HepG2 (cell line): ENCODE results near the gene FGD2. TPM values are rescaled to one million over a fixed set of nuclear protein-coding genes. Genes with fewer than 3 reads are reported as not detected.

Experiments
- AKAP8 ChIP-seq: sonication (generic); formaldehyde crosslinking; IDR thresholded peaks from 2 replicates; pipeline ENCODE4 v1.5.1; 2020; ENCODE audit warnings: mild to moderate bottlenecking, missing genetic modification reagents
- CREB1 ChIP-seq, 2 experiments: fragments of 450-650 bp in 1 of 2; IDR thresholded peaks; 2 replicates each; pipeline ENCODE4 v1.6.1; 2016 to 2017; ENCODE audit warnings: control low read depth in 1 of 2, mild to moderate bottlenecking in 1 of 2, missing compliant biosample characterization in 1 of 2, missing genetic modification characterization in 1 of 2
- FOXJ3 ChIP-seq: sonication (generic); formaldehyde crosslinking; IDR thresholded peaks from 2 replicates; pipeline ENCODE4 v1.4.0; 2020; ENCODE audit warnings: missing genetic modification reagents, mild to moderate bottlenecking, borderline replicate concordance
- GATAD1 ChIP-seq: IDR thresholded peaks from 2 replicates; pipeline ENCODE4 v1.6.1; 2016; ENCODE audit warnings: missing genetic modification reagents, missing compliant biosample characterization
- GZF1 ChIP-seq: sonication (generic); formaldehyde crosslinking; IDR thresholded peaks from 2 replicates; pipeline ENCODE4 v1.5.1; 2020; ENCODE audit warnings: mild to moderate bottlenecking, missing genetic modification reagents
- HMGXB3 ChIP-seq: sonication (generic); formaldehyde crosslinking; IDR thresholded peaks from 2 replicates; pipeline ENCODE4 v1.4.0; 2020; ENCODE audit warnings: missing genetic modification reagents, borderline replicate concordance
- LBX2 ChIP-seq: sonication (generic); formaldehyde crosslinking; IDR thresholded peaks from 2 replicates; pipeline ENCODE4 v1.5.0; 2020; ENCODE audit warnings: missing genetic modification reagents, mild to moderate bottlenecking, borderline replicate concordance
- MTA1 ChIP-seq: sonication (generic); formaldehyde crosslinking; IDR thresholded peaks from 2 replicates; pipeline ENCODE4 v1.4.0; 2020; ENCODE audit warnings: missing genetic modification reagents, mild to moderate bottlenecking, borderline replicate concordance
- NR2F2 ChIP-seq: IDR thresholded peaks from 2 replicates; pipeline ENCODE4 v1.6.1; 2012; ENCODE audit warnings: low read depth, inconsistent platforms, borderline replicate concordance
- SOX13 ChIP-seq, 3 experiments: fragments of 450-650 bp in 1 of 3; sonication (generic) in 1 of 3; formaldehyde crosslinking in 1 of 3; IDR thresholded peaks in 2 of 3; conservative IDR thresholded peaks in 1 of 3; 2 replicates each; pipeline versions ENCODE4 v1.5.0 to v1.6.1; 2016 to 2020; ENCODE audit warnings: antibody characterized with exemption in 1 of 3, mild to moderate bottlenecking in 1 of 3, missing compliant biosample characterization in 1 of 3, missing genetic modification reagents in 1 of 3, moderate library complexity in 1 of 3
- TOE1 ChIP-seq: sonication (generic); formaldehyde crosslinking; IDR thresholded peaks from 2 replicates; pipeline ENCODE4 v1.4.0; 2020; ENCODE audit warnings: mild to moderate bottlenecking, missing genetic modification reagents
- YEATS2 ChIP-seq: sonication (generic); formaldehyde crosslinking; IDR thresholded peaks from 2 replicates; pipeline ENCODE4 v1.4.0; 2020; ENCODE audit warnings: missing genetic modification reagents, borderline replicate concordance
- ZFP90 ChIP-seq: sonication (generic); formaldehyde crosslinking; IDR thresholded peaks from 2 replicates; pipeline ENCODE4 v1.8.0; 2022; ENCODE audit warnings: missing genetic modification reagents, mild to moderate bottlenecking, inconsistent platforms, borderline replicate concordance
- ZNF672 ChIP-seq: sonication (generic); formaldehyde crosslinking; IDR thresholded peaks from 2 replicates; pipeline ENCODE4 v1.8.1; 2022; ENCODE audit warnings: missing genetic modification reagents
- ZNF816 ChIP-seq: sonication (generic); formaldehyde crosslinking; IDR thresholded peaks from 2 replicates; pipeline ENCODE4 v1.8.0; 2022; ENCODE audit warnings: missing genetic modification reagents, mild to moderate bottlenecking, borderline replicate concordance
- ZSCAN9 ChIP-seq: IDR thresholded peaks from 2 replicates; pipeline ENCODE4 v1.6.1; 2016; ENCODE audit warnings: borderline replicate concordance
- polyA plus RNA-seq, 8 experiments: library from polyadenylated mRNA; depleted of rRNA in 3 of 8; stranded (reverse) in 7 of 8; unstranded in 1 of 8; fragments of >200 nt; fragmentation: Illumina TruSeq in 4 of 8; extraction: Trizol in 4 of 8; gene quantifications; 2 replicates each; pipeline versions ENCODE4 v1.2.1 to v1.2.3, GENCODE V29; 2011 to 2016; ENCODE audit warnings: low read depth in 4 of 8, missing spikeins in 1 of 8, mixed read lengths in 1 of 8; ENCODE audit not compliant: insufficient read depth in 1 of 8
- total RNA-seq, 5 experiments: library from RNA; depleted of rRNA; stranded (reverse); fragments of >200 nt; fragmentation: Illumina TruSeq; extraction: Trizol; gene quantifications; 2 replicates each; pipeline ENCODE4 v1.2.3, GENCODE V29; 2016; ENCODE audit warnings: low read depth in 1 of 5
- TF ChIP-seq, protein P1 (sequence below): sonication (generic); formaldehyde crosslinking; IDR thresholded peaks from 2 replicates; pipeline ENCODE4 v1.4.0; 2020; ENCODE audit warnings: missing genetic modification reagents
- TF ChIP-seq, protein P2 (sequence below): sonication (generic); formaldehyde crosslinking; IDR thresholded peaks from 2 replicates; pipeline ENCODE4; 2020; ENCODE audit warnings: missing genetic modification reagents, mild to moderate bottlenecking, borderline replicate concordance

Gene FGD2
- total and polyA plus RNA-seq, 2 of the 13 experiments (the other 11 are each of a cell fraction or from before 2014, with no cell fraction given): not detected

- TF ChIP-seq SOX13 (IDR thresholded peaks at IDR 0.05) (no peak), SOX13 (CRISPR knock-in tag; conservative IDR thresholded peaks at IDR 0.05 in 1 of 2, IDR thresholded peaks at IDR 0.05 in 1 of 2) (peak in 1 of 2 experiments; percentile 58; a peak in 2 of 4 replicates), CREB1 (IDR thresholded peaks at IDR 0.05) (no peak), CREB1 (CRISPR knock-in tag; IDR thresholded peaks at IDR 0.05) (no peak), LBX2 (CRISPR knock-in tag) (peak; percentile 92), ZNF816 (no peak), GATAD1 (CRISPR knock-in tag) (peak; percentile 58; the same call in 1 of the 2 replicates), NR2F2 (no peak; the same call in 1 of the 2 replicates), TOE1 (no peak), ZNF672 (no peak), FOXJ3 (CRISPR knock-in tag) (0 out of 2 replicates have a peak, but pooled peaks have one; percentile 45), ZSCAN9 (CRISPR knock-in tag) (0 out of 2 replicates have a peak, but pooled peaks have one; percentile 32), MTA1 (CRISPR knock-in tag) (peak; percentile 77), HMGXB3 (CRISPR knock-in tag) (peak; percentile 84; the same call in 1 of the 2 replicates), AKAP8 (CRISPR knock-in tag) (peak; percentile 56; the same call in 1 of the 2 replicates), ZFP90 (CRISPR knock-in tag) (peak; percentile 89; the same call in 1 of the 2 replicates), YEATS2 (CRISPR knock-in tag) (peak; percentile 48; the same call in 1 of the 2 replicates), GZF1 (CRISPR knock-in tag) (no peak)
- TF ChIP-seq, protein P1, sequence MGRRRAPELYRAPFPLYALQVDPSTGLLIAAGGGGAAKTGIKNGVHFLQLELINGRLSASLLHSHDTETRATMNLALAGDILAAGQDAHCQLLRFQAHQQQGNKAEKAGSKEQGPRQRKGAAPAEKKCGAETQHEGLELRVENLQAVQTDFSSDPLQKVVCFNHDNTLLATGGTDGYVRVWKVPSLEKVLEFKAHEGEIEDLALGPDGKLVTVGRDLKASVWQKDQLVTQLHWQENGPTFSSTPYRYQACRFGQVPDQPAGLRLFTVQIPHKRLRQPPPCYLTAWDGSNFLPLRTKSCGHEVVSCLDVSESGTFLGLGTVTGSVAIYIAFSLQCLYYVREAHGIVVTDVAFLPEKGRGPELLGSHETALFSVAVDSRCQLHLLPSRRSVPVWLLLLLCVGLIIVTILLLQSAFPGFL (CRISPR knock-in tag): no peak
- TF ChIP-seq, protein P2, sequence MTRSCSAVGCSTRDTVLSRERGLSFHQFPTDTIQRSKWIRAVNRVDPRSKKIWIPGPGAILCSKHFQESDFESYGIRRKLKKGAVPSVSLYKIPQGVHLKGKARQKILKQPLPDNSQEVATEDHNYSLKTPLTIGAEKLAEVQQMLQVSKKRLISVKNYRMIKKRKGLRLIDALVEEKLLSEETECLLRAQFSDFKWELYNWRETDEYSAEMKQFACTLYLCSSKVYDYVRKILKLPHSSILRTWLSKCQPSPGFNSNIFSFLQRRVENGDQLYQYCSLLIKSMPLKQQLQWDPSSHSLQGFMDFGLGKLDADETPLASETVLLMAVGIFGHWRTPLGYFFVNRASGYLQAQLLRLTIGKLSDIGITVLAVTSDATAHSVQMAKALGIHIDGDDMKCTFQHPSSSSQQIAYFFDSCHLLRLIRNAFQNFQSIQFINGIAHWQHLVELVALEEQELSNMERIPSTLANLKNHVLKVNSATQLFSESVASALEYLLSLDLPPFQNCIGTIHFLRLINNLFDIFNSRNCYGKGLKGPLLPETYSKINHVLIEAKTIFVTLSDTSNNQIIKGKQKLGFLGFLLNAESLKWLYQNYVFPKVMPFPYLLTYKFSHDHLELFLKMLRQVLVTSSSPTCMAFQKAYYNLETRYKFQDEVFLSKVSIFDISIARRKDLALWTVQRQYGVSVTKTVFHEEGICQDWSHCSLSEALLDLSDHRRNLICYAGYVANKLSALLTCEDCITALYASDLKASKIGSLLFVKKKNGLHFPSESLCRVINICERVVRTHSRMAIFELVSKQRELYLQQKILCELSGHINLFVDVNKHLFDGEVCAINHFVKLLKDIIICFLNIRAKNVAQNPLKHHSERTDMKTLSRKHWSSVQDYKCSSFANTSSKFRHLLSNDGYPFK (CRISPR knock-in tag): peak; percentile 52; the same call in 1 of the 2 replicates
Measured at GRCh38 chr6:37051138-37052026, 45.9 kb downstream of the FGD2 start (continued).
